ENCODE data around the gene STAT1.

The STAT1 gene

DNA sequence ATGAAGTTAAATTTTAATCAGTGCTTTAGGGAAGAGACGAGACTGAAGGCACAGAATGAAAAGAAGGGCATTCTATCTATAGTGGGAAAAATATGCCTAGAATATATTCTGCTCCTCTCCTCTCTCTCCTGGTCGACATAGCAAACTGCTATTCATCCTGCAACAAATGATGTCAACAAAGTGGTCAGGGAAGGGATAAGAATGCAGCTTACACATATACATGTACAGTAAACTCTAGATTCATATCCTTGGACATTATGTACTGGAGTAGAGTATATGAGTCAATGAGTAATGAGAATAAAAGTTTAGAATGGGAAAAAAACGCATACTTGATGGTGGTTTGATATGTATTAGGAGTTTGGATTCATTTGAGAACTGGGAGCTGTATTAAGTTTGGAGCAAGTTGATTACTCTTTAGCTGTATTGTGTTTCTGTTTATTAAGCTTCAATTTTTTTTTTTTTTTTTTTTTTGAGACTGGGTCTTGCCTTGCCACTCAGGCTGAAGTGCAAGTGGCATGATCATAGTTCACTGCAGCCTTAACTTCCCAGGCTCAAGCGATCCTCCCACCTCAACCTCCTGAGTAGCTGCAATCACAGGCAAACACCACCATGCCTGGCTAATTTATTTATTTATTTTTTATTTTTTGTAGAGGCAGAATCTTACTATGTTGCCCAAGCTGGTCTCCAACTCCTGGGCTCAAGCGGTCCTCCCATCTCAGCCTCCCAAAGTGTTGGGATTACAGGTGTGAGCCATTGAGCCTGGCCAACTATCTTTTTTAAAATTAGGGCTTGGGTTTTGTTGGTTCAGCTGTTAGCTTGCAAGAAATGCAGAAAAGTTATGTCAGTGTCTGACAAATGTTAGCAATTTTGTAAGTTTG is 53.8 kb downstream of the STAT1 start:
- DNase-seq (ENCODE audit: low spot score), result no peak

DNA sequence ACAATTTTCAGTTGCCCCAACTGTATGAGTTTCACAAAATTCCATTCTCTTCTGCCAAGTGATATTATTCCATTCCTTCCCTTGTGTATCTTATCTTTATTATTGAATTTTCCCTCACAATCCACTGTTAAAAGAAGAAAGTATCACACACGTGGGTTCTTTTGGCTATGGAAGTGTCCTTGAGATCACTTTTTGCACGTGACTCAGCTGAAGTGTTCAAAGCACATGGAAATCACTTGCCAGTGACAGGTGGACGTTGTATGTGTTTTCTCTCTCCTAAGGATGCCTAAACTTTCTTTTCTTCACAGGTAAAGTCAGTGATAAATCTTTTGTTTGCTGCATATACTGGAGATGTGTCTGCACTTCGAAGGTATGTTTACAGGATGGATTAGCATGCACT is 60.7 kb downstream of the STAT1 start:
- no peak for DNase-seq (ENCODE audit: low spot score)

DNA sequence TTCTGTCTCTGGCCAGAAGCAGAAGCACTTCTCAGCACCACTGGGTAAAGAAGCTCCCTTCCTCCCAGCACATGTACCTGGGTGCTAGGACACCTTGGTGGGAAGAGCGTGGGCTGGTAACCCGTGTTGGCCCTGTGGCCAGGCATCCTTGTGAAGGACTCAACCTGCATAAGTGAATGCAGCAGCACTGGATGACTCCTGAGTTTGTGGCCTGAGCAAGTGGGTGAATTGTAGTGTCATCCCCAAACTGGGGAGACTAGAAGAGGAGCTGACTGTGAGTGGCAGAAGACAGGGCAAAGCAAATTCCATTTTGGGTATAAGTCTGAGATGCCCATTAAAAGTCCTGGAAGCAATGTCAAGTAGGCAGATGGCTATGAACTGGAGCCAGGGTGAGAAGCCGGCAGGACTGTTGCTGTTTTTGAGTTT is 63.4 kb downstream of the STAT1 start:
- DNase-seq (ENCODE audit: low spot score), result no peak

DNA sequence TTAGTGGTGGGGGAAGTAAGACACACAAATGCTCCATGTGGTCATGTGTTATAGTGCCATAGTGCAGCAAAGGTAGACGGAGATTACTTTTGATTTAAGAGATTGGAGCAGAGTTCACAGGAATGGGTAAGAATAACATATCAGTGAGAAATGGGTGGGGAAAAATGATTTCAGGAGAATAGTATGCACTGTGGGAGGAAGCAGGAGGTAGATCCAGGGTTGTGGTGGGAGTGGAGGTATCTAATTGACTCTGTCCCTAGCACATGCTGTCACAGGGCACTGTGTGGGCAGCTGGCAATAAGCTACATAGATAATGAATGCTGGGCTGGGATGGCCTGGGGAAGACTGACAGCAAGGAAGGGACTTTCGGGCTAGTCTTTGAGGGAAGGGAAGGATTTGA is 65.3 kb downstream of the STAT1 start:
- DNase-seq (ENCODE audit: low spot score), result no peak

DNA sequence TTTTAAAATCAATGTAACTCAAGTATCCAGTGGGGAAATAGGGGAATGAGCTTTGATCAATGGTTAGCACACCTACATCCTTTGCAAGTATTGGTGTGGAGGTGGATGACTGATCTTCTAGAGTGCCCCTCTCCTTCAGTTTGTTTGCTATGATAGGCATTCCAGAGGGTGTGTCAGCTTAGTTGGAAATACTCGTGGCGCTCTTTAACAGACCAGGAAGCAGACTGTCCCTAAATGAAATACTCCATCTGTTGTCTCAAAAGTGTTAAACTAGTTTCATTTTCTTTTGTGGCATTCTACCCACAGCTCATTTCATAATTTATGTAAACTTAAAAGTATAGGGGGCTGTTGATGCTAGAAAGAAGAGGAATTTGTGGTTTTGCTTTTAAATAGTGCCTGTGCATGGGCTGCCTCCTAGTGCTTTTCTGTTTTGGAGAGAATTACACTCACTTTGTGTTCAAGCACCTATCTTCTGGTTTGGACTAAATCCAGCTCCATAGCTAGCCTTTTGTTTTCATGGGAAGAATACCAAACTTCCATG is 66.2 kb downstream of the STAT1 start:
- DNase-seq (ENCODE audit: low spot score), result peak; percentile 29

DNA sequence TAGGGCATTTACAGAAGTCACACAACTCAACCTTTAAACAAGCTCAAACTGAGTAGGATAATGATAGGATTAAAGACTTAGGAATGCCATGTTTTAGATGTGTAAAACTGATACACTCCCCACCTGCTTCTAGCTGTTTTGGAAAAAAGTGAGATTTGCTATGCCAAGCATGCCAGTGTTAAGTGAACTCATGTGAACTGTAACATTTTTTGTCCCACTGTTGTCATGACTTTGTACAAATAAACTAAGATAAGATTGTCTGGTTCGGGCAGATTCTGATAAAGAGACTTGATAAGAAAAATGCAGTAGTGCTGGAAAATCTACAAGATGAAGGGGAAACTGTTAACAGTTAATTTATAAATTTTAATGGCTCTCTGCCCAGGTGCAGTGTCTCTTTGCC is 66.8 kb downstream of the STAT1 start:
- no peak for DNase-seq (ENCODE audit: low spot score)

DNA sequence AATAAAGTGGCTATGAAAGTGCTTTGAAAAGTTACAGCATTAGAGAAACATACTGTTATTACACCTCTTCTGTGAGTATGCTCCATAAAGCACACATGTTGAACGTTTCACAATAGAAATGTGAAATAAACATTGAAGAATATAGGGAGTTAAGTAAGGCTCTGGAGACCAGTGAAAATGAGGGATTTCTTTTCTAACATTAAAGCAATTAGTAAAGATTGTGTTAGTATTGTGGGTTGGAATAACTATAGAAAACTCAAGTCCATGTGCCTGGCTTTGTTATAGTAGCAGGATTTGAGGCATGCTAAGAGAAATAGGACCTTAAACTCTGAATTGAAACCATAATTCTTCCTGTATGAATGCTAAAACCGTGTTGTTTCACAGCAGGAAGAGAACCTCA is 70.3 kb downstream of the STAT1 start:
- no peak for DNase-seq (ENCODE audit: low spot score)

DNA sequence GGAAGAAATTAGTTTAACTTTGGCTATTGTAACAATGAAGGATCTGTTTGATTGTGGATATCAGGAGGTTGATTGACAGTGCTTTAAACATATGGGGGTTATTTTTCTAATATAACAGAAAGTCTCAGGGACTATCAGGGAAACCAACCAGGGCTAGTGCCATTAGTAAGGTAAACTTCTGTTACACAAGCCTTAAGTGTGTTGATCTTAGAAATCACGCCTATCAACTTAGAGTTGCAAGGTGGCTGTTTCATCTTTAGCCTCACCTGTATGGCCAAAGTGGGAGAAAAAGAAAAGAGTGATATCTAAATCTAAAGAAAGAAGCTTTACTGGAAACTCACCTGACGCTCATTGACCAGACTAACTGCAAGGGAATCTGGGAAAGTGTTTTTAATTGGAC is 71.3 kb downstream of the STAT1 start:
- DNase-seq (ENCODE audit: low spot score), result no peak

DNA sequence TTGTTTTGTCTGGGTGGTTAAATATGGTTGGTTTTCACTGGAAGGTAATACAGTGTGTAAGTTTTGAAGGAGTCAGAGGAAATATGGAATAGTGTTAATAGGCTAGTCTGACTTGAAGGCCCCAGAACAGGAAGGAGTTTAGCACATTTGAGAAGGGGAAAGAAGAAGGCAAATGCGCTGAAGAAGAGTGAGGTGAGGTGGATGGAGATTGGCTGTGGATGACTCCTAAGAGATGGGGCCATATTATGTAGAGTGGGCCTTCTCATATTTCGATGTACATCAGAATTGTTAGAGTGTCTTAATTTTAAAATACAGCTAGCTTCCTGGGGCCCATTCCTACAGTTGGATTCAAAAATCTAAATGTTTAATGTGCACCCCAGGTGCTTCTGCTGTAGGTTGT is 72.4 kb downstream of the STAT1 start:
- DNase-seq (ENCODE audit: low spot score), result no peak

DNA sequence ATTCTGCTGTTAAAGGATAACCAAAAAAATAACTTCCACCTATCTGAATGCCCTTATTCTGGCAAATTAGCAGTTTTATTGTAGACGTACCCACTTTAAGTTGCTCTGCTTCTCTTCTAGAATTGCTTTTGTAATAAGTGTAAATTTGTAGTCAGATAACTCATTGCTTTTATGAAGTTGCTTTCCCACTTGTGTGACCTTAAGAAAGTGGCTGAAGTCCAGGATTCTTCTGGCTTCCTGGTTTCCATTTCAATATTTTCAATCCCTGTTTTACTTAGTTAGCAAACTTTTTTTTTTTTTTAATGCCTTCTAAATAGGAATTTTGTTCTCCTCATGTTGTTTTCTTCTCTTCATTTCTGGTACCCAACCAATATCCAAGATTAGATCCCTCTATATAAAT is 73.5 kb downstream of the STAT1 start:
- no peak for DNase-seq (ENCODE audit: low spot score)

DNA sequence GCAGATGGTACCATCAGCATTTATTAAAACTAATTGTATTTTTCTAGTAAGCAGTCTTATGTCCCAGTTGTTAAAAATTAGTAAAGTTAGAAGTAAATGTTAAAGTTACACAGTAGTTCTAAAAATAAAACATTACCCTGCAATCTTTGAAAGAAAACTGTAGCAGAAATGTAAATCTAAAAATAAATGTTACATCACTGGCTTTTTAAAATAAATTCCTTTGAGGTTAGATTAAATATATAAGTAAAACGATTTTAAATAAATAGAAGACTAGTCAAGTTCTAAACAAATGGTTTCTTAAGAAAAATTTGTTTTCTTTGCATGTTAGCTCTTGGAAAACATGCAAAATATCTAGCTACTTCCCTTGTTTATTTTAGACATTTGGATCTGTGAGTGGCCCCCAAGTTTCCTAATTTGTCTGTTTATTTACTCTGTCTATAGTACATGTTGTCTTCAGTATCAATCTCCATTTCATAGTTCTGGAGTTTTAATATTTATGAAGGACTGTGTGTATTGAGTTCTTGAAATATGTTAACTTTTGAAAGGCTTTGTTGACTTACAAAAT is 75.1 kb downstream of the STAT1 start:
- DNase-seq (ENCODE audit: low spot score), result no peak

DNA sequence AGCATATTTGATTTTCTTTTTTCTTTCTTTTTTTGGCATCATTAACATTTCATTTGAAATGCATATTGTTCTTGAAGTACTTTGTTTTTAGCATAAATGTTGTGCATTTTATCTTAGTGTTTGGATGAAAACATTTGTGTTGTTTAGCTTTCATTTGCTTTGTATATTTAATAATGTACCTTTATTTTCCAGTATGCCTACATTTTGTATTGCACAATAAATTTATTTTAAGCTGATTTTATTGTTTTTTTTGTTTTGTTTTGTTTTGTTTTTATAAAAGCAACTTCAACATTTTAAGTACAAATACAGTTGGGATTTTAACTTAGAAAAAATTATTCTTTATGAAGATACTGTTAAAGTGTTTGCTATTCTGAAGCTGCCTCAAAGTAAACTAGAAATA is 78.9 kb downstream of the STAT1 start:
- no peak for DNase-seq (ENCODE audit: low spot score)

DNA sequence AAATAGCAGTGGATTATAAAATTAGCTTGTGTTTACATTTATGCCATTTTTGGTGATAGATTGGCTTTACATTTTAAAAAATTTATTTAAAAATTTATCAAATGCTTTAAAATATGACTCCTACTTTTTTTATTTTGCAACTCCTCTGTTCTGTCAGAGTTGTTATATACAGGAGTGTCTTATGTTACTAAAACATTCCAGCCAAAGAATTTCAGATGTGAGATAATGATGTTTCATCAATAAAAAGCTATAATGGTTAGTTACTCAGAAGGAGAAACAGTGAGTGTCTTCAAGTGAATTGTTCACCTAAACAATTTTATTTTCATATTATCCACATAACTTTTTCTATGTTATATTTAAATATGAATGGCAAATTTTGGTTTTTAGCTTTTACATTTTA is 80.6 kb downstream of the STAT1 start:
- DNase-seq (ENCODE audit: low spot score), result no peak

DNA sequence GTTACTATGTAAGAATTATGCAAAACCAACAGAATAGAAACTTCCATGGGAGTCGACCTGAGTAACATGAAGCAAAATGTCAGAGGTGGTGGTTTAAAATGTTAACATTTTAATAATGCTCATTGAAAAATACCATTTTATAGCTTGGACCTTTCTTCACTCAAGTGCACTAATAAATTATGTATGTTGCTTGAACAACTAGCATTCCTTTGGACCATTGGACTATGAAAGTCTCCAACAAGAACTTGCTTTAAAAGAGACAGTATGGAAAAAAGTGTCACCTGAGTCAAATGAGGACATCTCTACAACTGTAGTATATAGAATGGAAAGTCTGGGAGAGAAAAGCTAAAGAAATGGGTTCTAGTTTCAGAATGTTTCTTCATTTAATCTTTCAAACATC is 81.5 kb downstream of the STAT1 start:
- no peak for DNase-seq (ENCODE audit: low spot score)

DNA sequence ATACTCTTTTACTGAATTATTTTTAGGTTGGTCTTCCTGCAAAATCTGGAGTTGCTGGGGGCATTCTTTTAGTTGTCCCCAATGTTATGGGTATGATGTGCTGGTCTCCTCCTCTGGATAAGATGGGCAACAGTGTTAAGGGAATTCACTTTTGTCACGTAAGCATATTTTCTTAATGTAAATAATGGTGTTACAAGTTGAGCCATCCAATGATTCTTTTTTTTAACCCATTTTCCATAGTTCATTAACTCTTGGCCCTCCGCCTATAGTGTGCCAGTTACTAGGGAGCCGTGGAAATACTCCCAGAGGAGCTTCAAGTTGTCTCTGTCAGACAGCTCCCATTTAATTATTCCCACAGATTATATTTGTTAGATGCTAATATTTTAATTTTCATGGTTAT is 83.6 kb downstream of the STAT1 start:
- DNase-seq (ENCODE audit: low spot score), result no peak

DNA sequence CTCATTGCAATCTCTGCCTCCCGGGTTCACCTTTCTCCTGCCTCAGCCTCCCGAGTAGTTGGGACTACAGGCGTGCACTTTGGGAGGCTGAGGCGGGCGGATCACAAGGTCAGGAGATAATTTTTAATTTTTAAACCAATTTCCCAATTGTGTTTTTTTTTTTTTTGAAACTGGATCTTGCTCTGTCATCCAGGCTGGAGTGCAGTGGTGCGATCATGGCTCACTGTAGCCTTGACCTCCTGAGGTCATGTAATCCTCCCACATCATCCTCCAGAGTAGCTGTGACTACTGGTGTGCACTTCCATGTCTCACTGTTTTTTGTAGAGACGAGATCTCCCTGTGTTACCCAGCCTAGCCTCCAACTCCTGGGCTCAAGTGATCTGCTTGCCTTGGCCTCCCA is 84.1 kb downstream of the STAT1 start:
- no peak for DNase-seq (ENCODE audit: low spot score)

DNA sequence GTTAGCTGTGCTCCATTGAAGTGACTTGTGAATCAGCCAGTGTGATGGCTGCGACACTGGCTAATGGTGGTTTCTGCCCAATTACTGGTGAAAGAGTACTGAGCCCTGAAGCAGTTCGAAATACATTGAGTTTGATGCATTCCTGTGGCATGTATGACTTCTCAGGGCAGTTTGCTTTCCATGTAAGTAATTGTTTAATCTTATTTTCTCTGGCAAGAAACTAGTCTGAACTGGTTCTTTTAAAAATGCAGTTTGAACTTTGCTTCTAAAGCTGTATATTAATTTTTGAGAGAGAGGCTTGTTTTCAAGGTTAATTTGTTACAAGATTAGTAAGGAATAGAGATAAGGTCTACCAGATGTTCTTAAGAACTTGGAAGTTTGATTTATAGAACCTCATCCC is 86.7 kb downstream of the STAT1 start:
- no peak for DNase-seq (ENCODE audit: low spot score)

DNA sequence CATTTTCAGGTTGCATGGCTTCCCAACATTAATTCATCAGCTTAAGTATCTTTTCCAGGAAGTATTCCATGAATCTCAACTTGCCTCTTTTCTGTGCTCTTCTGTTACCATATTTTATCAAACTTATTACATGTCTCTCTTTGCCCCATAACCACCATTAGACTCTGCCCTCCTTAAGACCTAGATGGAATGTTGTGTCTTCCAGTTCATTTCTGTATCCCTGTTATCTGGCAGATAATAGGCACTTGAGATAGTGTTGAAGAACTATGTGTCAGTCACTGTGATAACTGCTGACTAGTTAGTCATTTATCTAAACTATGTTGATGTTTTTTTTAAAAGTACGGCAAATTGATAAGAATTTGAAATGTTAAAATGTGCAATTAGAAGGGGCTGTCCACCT is 91.6 kb downstream of the STAT1 start:
- DNase-seq (ENCODE audit: low spot score), result no peak

DNA sequence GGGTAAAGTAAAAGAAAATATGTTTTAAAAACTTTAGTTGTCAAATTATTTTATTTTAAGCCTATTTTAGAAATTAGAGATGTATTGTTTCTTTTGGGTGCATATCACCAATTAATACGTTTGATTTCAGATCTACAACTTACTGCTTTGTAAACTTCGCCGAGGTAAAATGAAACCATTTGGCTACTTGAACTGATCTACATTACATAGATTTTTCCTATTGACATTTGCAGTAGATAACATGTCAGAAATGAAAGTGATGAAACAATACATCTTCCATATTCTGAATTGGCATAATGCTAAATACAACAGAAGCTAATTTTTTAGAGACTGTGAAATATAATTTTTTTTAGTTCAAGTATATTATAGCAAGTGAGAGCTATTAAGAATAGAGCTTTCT is 93.9 kb downstream of the STAT1 start:
- DNase-seq (ENCODE audit: low spot score), result no peak
